OCI-LY3 (cell line): ENCODE results near the gene EYS.

ENCODE experiments used
- H2AFZ ChIP-seq: fragments of 200-600, 300-600 bp; shearing (Covaris generic); 2 replicates; pipeline ENCODE4 v1.6.0; 2014; ENCODE audit warnings: antibody characterized with exemption, low read depth, low read length
- H3K27ac ChIP-seq: fragments of 200-600, 300-600 bp; sonication (generic); 2 replicates; pipeline ENCODE4 v1.5.1; 2014; ENCODE audit warnings: mild to moderate bottlenecking, low read length, moderate library complexity, mixed read lengths
- H3K27me3 ChIP-seq: fragments of 200-600, 300-600 bp; sonication (generic); 2 replicates; pipeline ENCODE4 v1.6.1; 2014; ENCODE audit warnings: low read depth, low read length, mixed read lengths
- H3K36me3 ChIP-seq: fragments of 200-600, 300-600 bp; sonication (generic); replicated peaks from 2 replicates; pipeline ENCODE3; 2014; ENCODE audit warnings: low read depth, low read length, mixed read lengths
- H3K4me1 ChIP-seq: fragments of 300-600, 200-600 bp; sonication (generic); 2 replicates; pipeline ENCODE4 v1.6.1; 2014; ENCODE audit warnings: low read length, mixed read lengths
- H3K4me2 ChIP-seq: fragments of 200-600, 300-600 bp; sonication (generic); 2 replicates; pipeline ENCODE4 v1.6.1; 2014; ENCODE audit warnings: low read length, mixed read lengths
- H3K4me3 ChIP-seq: fragments of 300-600, 200-600 bp; sonication (generic); 2 replicates; pipeline ENCODE4 v1.5.1; 2014; ENCODE audit warnings: antibody characterized with exemption, mild to moderate bottlenecking, low read length, moderate library complexity
- H3K79me2 ChIP-seq: fragments of 300-600, 200-600 bp; shearing (Covaris generic); 2 replicates; pipeline ENCODE4 v1.6.1; 2014; ENCODE audit warnings: mild to moderate bottlenecking, low read length, mixed read lengths
- H3K9ac ChIP-seq: fragments of 300-600, 200-600 bp; shearing (Covaris generic); 2 replicates; pipeline ENCODE4 v1.6.0; 2014; ENCODE audit warnings: mild to moderate bottlenecking, low read length, moderate library complexity
- H3K9me3 ChIP-seq: fragments of 200-600, 300-600 bp; shearing (Covaris generic); 2 replicates; pipeline ENCODE4 v1.6.1; 2014; ENCODE audit warnings: low read length, mixed read lengths; ENCODE audit not compliant: insufficient read depth
- H4K20me1 ChIP-seq: fragments of 200-600, 300-600 bp; sonication (generic); 2 replicates; pipeline ENCODE4 v1.6.1; 2016; ENCODE audit warnings: low read length, mixed read lengths; ENCODE audit not compliant: insufficient read depth
- EZH2phosphoT487 ChIP-seq: fragments of 200-600 bp; shearing (Covaris generic); IDR thresholded peaks from 2 replicates; pipeline ENCODE4 v1.6.1; 2018; ENCODE audit warnings: antibody characterized with exemption, mixed run types, low read depth
- TF ChIP-seq, protein P1 (sequence below): fragments of 200-600, 300-600 bp; sonication (generic); IDR thresholded peaks from 2 replicates; pipeline ENCODE4 v1.5.1; 2014; ENCODE audit warnings: antibody characterized with exemption, low read length, low read depth

The EYS gene

DNA sequence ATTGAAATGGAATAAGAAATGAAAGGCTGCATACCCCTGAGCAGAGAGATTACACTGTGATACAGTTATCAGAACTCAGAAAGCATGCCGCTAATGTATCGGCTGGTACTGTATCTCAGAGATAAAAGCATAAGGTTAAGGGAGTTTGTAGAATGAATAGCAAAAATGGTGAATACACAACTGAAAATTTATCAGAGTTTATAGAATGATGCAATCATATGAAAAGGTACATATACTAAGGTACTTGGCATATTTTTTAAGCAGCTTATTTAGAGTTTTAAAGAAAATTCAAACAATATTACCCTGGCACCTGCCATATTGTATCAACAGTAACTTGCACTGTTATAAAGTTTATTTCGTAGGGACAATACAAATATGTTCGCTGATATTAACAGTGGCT lies 1707.4 kb downstream of the EYS start:
- Histone ChIP-seq H3K79me2 (no peaks in the 10 kb centered on the region), H3K9me3 (no peaks in the 10 kb centered on the region), H3K36me3 (no peaks in the 10 kb centered on the region), H2AFZ (no peak overlapping the region), H3K9ac (no peak overlapping the region), H3K4me3 (no peak overlapping the region), H3K27ac (no peak overlapping the region), H3K27me3 (no peaks in the 10 kb centered on the region), H3K4me2 (no peak overlapping the region), H3K4me1 (peaks cover 8% of the 10 kb centered on the region), H4K20me1 (no peaks in the 10 kb centered on the region)
- no peak for TF ChIP-seq EZH2phosphoT487
- TF ChIP-seq, protein P1, sequence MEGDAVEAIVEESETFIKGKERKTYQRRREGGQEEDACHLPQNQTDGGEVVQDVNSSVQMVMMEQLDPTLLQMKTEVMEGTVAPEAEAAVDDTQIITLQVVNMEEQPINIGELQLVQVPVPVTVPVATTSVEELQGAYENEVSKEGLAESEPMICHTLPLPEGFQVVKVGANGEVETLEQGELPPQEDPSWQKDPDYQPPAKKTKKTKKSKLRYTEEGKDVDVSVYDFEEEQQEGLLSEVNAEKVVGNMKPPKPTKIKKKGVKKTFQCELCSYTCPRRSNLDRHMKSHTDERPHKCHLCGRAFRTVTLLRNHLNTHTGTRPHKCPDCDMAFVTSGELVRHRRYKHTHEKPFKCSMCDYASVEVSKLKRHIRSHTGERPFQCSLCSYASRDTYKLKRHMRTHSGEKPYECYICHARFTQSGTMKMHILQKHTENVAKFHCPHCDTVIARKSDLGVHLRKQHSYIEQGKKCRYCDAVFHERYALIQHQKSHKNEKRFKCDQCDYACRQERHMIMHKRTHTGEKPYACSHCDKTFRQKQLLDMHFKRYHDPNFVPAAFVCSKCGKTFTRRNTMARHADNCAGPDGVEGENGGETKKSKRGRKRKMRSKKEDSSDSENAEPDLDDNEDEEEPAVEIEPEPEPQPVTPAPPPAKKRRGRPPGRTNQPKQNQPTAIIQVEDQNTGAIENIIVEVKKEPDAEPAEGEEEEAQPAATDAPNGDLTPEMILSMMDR = no peak

DNA sequence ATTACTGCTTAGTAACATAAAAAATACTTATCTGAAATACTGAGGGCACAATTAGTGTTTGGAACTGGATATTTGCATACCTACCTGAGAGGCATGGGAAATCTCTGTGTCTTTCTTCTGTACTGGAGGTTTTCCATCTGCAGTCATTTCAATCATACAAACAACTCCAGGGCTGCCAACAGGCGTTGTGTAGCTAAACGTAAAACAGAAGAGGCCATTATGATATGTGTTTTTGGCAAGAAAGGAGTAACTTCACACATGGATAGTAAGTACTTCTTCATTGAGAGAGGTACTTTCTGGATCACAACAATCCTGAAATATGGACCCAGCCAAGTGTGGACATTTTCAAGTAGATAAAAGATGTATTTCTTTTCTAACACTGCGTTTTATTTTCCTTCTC lies 1708.0 kb downstream of the EYS start:
- Histone ChIP-seq H4K20me1 (no peaks in the 10 kb centered on the region), H3K9me3 (no peaks in the 10 kb centered on the region), H2AFZ (no peak overlapping the region), H3K27ac (no peak overlapping the region), H3K36me3 (no peaks in the 10 kb centered on the region), H3K4me1 (peaks cover 8% of the 10 kb centered on the region), H3K27me3 (no peaks in the 10 kb centered on the region), H3K9ac (no peak overlapping the region), H3K4me3 (no peak overlapping the region), H3K79me2 (no peaks in the 10 kb centered on the region), H3K4me2 (no peak overlapping the region)
- no peak for TF ChIP-seq EZH2phosphoT487

DNA sequence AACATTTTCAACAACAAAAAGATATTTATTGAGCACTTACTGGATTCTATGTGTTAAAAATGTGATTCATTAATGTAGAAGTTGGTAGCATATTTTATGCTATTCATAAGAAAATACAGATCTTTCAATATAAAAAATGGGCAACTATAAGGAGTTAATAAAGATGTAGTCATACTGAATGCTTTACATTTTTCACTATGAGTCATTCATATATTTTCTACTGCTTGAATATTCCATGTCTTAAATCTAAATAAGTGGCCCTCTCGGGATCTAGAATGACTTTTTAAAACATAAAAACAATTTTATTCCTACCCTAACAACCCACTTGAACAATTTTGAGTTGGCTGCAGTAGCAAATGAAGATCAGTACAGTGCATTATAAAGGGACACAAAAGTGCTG lies 1709.3 kb downstream of the EYS start:
- no peak overlapping the region for H3K4me3 ChIP-seq

DNA sequence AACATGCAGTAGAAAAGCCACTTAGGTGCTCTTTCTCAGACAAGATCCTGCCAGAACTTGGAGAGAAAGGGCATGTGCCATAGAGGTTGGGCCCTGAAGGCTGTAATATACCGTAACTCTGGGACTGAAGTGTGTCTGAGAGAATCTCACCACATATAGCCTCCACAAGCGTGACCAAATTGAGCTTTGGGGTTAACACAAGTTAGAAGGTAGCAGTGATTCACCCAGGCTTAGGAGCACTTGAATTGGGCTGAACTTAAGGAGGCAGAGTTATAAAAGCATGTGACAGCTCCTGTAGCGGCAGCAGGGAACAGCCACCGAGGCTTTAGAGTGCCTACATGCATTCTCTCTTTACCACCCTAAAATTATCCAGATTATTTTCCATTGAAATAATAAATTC lies 1709.8 kb downstream of the EYS start:
- H2AFZ ChIP-seq = no peak overlapping the region
- H3K27me3 ChIP-seq = no peaks in the 10 kb centered on the region
- H3K4me3 ChIP-seq = no peak overlapping the region
- no peaks in the 10 kb centered on the region for H4K20me1 ChIP-seq
- H3K9ac ChIP-seq = no peak overlapping the region
- no peaks in the 10 kb centered on the region for H3K79me2 ChIP-seq
- H3K4me2 ChIP-seq = no peak overlapping the region
- H3K4me1 ChIP-seq = peaks cover 8% of the 10 kb centered on the region
- no peak overlapping the region for H3K27ac ChIP-seq
- H3K9me3 ChIP-seq = no peaks in the 10 kb centered on the region
- no peaks in the 10 kb centered on the region for H3K36me3 ChIP-seq
- no peak for TF ChIP-seq EZH2phosphoT487
- TF ChIP-seq, protein P1 = no peak

More for the DNA sequence above, 1709.3 kb downstream of the EYS start:
- Histone ChIP-seq H2AFZ (no peak overlapping the region), H3K4me1 (peaks cover 8% of the 10 kb centered on the region), H3K4me2 (no peak overlapping the region), H3K9me3 (no peaks in the 10 kb centered on the region), H3K79me2 (no peaks in the 10 kb centered on the region), H3K9ac (no peak overlapping the region), H3K36me3 (no peaks in the 10 kb centered on the region), H3K27ac (no peak overlapping the region), H3K27me3 (no peaks in the 10 kb centered on the region), H4K20me1 (no peaks in the 10 kb centered on the region)
- TF ChIP-seq EZH2phosphoT487 = no peak
- TF ChIP-seq, protein P1 = no peak

DNA sequence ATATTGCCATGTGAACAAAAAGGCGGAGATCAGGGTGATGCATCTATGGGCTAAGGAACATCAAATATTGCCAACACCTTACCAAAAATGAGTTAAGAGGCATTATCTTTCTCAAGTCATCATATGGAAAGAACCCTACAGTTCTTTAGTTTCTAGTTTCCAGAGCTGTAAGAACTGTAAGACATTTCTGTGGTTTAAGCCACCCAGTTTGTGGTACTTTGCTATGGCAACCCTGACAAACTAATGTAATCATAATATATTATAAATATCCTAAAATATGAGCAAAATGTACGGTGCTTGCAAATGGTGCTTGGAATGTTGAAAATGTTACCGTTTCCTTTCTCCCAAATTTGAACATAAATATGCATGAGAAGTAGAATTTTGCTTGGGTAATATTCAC lies 1721.8 kb downstream of the EYS start:
- H3K4me3 ChIP-seq = no peak overlapping the region
- H3K27ac ChIP-seq = no peak overlapping the region
- H3K4me2 ChIP-seq = no peak overlapping the region
- H3K9ac ChIP-seq = no peak overlapping the region
- no peaks in the 10 kb centered on the region for H4K20me1 ChIP-seq
- no peaks in the 10 kb centered on the region for H3K36me3 ChIP-seq
- TF ChIP-seq EZH2phosphoT487 = no peak
- TF ChIP-seq, protein P1 = no peak
- H3K79me2 ChIP-seq = no peaks in the 10 kb centered on the region
- H3K9me3 ChIP-seq = no peaks in the 10 kb centered on the region
- H3K27me3 ChIP-seq = no peaks in the 10 kb centered on the region
- no peak overlapping the region for H2AFZ ChIP-seq
- no peaks in the 10 kb centered on the region for H3K4me1 ChIP-seq
